Tibial artery (tissue), 4 donors: ENCODE data around the gene EIF2AK3.

Experiments
- DNase-seq, 2 donors: peaks; one replicate each; pipeline ENCODE4 v3.0.0-alpha.2; 2019
- H3K27ac ChIP-seq, 2 donors: fragments of 200-600 bp; sonication (generic) in 1 of 2; 1 replicate in 1 of 2; 2 replicates in 1 of 2; pipeline ENCODE4 v1.5.1; 2018 to 2019; ENCODE audit warnings: mild to moderate bottlenecking in 1 of 2
- H3K27me3 ChIP-seq, 2 donors: fragments of 200-600 bp; sonication (generic) in 1 of 2; one replicate each; pipeline versions ENCODE4 v1.5.1 to v1.6.0; 2016 to 2019
- H3K36me3 ChIP-seq, 3 donors: fragments of 200-600 bp; sonication (generic) in 2 of 3; one replicate each; pipeline ENCODE4 v1.5.1; 2016 to 2019; ENCODE audit warnings: mild to moderate bottlenecking in 2 of 3
- H3K4me1 ChIP-seq, 4 donors: fragments of 200-600 bp; sonication (generic) in 2 of 4; 1 replicate in 3 of 4; 2 replicates in 1 of 4; pipeline ENCODE4 v1.5.1; 2016 to 2019
- H3K4me3 ChIP-seq, 2 donors: fragments of 200-600 bp; sonication (generic) in 1 of 2; 1 replicate in 1 of 2; 2 replicates in 1 of 2; pipeline ENCODE4 v1.5.1; 2018 to 2019; ENCODE audit warnings: mild to moderate bottlenecking in 2 of 2
- H3K9me3 ChIP-seq, 3 donors: fragments of 200-600 bp; sonication (generic) in 1 of 3; one replicate each; pipeline ENCODE4 v1.5.1; 2016 to 2019
- intact Hi-C: fragments of 100-400 bp; cut with DNase I; formaldehyde crosslinking; loops from one replicate; pipeline ENCODE4 v1.15.0; 2023; ENCODE audit warnings: low total_unique reads
- TF ChIP-seq, protein P1 (sequence below), 2 experiments: fragments of 200-600 bp in 1 of 2; fragments of 450-650 bp in 1 of 2; IDR thresholded peaks; one replicate each; pipeline ENCODE4 v1.5.1; 2017 to 2019; ENCODE audit warnings: antibody characterized with exemption in 2 of 2, mild to moderate bottlenecking in 1 of 2, moderate library complexity in 1 of 2

Gene EIF2AK3

DNA sequence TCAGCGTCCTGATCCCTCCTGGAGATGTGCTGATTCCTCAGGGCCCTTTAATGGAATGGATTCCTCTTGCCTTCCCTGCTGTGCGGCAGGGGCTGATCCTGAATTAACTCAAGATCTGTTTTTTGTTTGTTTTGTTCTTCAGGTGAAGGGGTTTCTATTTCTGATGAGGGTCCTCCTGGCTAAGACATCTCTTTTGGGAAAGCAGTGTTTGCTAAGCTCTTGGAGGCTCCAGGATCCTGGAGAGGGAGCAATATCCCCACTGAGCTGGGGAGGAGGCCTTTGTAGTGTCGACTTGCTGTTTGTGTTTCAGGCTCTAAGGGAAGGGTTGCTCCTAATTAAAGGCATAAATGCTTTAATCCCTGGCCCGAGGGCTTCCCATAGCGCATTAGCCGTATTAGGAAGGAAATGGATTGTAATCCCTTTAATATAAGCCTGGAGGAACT lies 109.5 kb downstream of the EIF2AK3 start:
- Histone ChIP-seq H3K27me3 (peaks cover 0 to 3% of the 10 kb centered on the region in 2 donors), H3K36me3 (no peaks in the 10 kb centered on the region), H3K27ac (no peak overlapping the region), H3K9me3 (peaks cover 0 to 4% (median 0%) of the 10 kb centered on the region in 3 donors), H3K4me3 (no peak overlapping the region), H3K4me1 (no peaks in the 10 kb centered on the region)
- TF ChIP-seq, protein P1, sequence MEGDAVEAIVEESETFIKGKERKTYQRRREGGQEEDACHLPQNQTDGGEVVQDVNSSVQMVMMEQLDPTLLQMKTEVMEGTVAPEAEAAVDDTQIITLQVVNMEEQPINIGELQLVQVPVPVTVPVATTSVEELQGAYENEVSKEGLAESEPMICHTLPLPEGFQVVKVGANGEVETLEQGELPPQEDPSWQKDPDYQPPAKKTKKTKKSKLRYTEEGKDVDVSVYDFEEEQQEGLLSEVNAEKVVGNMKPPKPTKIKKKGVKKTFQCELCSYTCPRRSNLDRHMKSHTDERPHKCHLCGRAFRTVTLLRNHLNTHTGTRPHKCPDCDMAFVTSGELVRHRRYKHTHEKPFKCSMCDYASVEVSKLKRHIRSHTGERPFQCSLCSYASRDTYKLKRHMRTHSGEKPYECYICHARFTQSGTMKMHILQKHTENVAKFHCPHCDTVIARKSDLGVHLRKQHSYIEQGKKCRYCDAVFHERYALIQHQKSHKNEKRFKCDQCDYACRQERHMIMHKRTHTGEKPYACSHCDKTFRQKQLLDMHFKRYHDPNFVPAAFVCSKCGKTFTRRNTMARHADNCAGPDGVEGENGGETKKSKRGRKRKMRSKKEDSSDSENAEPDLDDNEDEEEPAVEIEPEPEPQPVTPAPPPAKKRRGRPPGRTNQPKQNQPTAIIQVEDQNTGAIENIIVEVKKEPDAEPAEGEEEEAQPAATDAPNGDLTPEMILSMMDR (IDR thresholded peaks at IDR 0.05): no peak
- no peak for DNase-seq
- intact Hi-C loops: no loop called here
